Endothelial cell of umbilical vein (primary cell): ENCODE data around the gene CCDC88B. TPM values are rescaled to one million over a fixed set of nuclear protein-coding genes. Genes with fewer than 3 reads are reported as not detected.
"Not testable (repeated sequence)": the region's sequence is repeated elsewhere in the genome, so short reads cannot be mapped to it uniquely, and the experiment has no call there.

Experiments used
- BruUV-seq: library from RNA; stranded (reverse); fragments of 400-500 nt; replicated peaks from 2 replicates; lab custom pipeline; 2021; lab: Mats Ljungman, UMichigan
- CTCF ChIA-PET: fragments of 300-600, 350-600 bp; sonication (Branson Sonifier 250); formaldehyde crosslinking; loops from one replicate; lab custom pipeline; 2021; ENCODE audit warnings: antibody characterized with exemption, inconsistent platforms; lab: Charles Lee
- POLR2A ChIA-PET: fragments of 300-600, 350-600 bp; sonication (Branson Sonifier 250); formaldehyde crosslinking; loops from one replicate; lab custom pipeline; 2021; ENCODE audit warnings: antibody characterized with exemption, inconsistent platforms; lab: Charles Lee
- DNase-seq: peaks from one replicate; pipeline ENCODE4 v3.0.0-alpha.2; 2011; ENCODE audit warnings: low read depth, low spot score
- FAIRE-seq: peaks from 2 replicates; lab custom pipeline; 2011; peaks lifted over from hg19 to GRCh38; lab: Jason Lieb, UNC
- H2AFZ ChIP-seq: 2 replicates; pipeline ENCODE4 v1.6.0; 2012; ENCODE audit warnings: low read depth, low read length, control low read depth, inconsistent platforms
- H3K27ac ChIP-seq: 2 replicates; pipeline ENCODE4 v1.5.1; 2011; ENCODE audit warnings: low read depth, mild to moderate bottlenecking, control low read depth, low read length, moderate library complexity; ENCODE audit not compliant: insufficient read depth
- H3K27me3 ChIP-seq, 2 experiments: 2 replicates each; pipeline versions ENCODE4 v1.6.0 to v1.6.1; 2011; ENCODE audit warnings: low read length in 2 of 2, mixed read lengths in 1 of 2; ENCODE audit not compliant: control insufficient read depth in 2 of 2, insufficient read depth in 2 of 2
- H3K36me3 ChIP-seq, 2 experiments: 2 replicates in 1 of 2; 3 replicates in 1 of 2; pipeline ENCODE4 v1.5.1; 2011; ENCODE audit warnings: low read length in 2 of 2, mild to moderate bottlenecking in 1 of 2, moderate library complexity in 1 of 2; ENCODE audit not compliant: control insufficient read depth in 2 of 2, insufficient read depth in 2 of 2; ENCODE audit errors: extremely low read depth in 1 of 2
- H3K4me1 ChIP-seq: 3 replicates; pipeline ENCODE4 v1.5.1; 2011; ENCODE audit warnings: mild to moderate bottlenecking, low read length; ENCODE audit not compliant: control insufficient read depth, insufficient read depth; ENCODE audit errors: extremely low read depth
- H3K4me2 ChIP-seq: 2 replicates; pipeline ENCODE4 v1.6.1; 2011; ENCODE audit warnings: low read length, control low read depth, mixed read lengths; ENCODE audit not compliant: insufficient read depth
- H3K4me3 ChIP-seq, 3 experiments: fragments of 200-600 bp in 1 of 3; sonication (generic), shearing (Covaris generic) in 1 of 3; replicated peaks in 1 of 3; 2 replicates each; pipeline ENCODE4 v1.5.1; 2011 to 2016; ENCODE audit warnings: control low read depth in 3 of 3, low read length in 3 of 3, mild to moderate bottlenecking in 2 of 3, inconsistent platforms in 1 of 3, low read depth in 1 of 3, moderate library complexity in 1 of 3; ENCODE audit not compliant: insufficient read depth in 1 of 3
- H3K79me2 ChIP-seq: 2 replicates; pipeline ENCODE4 v1.6.0; 2012; ENCODE audit warnings: low read length, inconsistent platforms; ENCODE audit not compliant: control insufficient read depth, insufficient read depth
- H3K9ac ChIP-seq: replicated peaks from 2 replicates; pipeline ENCODE3; 2011; ENCODE audit warnings: low read length, control low read depth; ENCODE audit not compliant: insufficient read depth; ENCODE audit errors: extremely low read depth
- H3K9me1 ChIP-seq: replicated peaks from 3 replicates; pipeline ENCODE4 v1.6.0; 2011; ENCODE audit warnings: mild to moderate bottlenecking, low read length; ENCODE audit not compliant: control insufficient read depth, insufficient read depth; ENCODE audit errors: extremely low read depth
- H3K9me3 ChIP-seq: replicated peaks from 2 replicates; pipeline ENCODE4 v1.5.1; 2012; ENCODE audit warnings: low read length, inconsistent platforms; ENCODE audit not compliant: control insufficient read depth, insufficient read depth
- H4K20me1 ChIP-seq: replicated peaks from 2 replicates; pipeline ENCODE3; 2011; ENCODE audit warnings: mild to moderate bottlenecking, low read length; ENCODE audit not compliant: control insufficient read depth, insufficient read depth; ENCODE audit errors: extremely low read depth
- EZH2 ChIP-seq: IDR thresholded peaks from 2 replicates; pipeline ENCODE4 v1.6.1; 2012; ENCODE audit warnings: borderline replicate concordance, low read depth, mild to moderate bottlenecking, moderate library complexity, low read length, inconsistent platforms; ENCODE audit not compliant: severe bottlenecking
- FOS ChIP-seq: IDR thresholded peaks from 2 replicates; pipeline ENCODE4 v1.6.1; 2011; ENCODE audit warnings: mild to moderate bottlenecking, low read length, moderate library complexity, borderline replicate concordance; ENCODE audit not compliant: insufficient read depth
- GATA2 ChIP-seq: IDR thresholded peaks from 2 replicates; pipeline ENCODE4 v1.7.0; 2011; ENCODE audit warnings: low read depth, mild to moderate bottlenecking, moderate library complexity, mixed read lengths, low read length; ENCODE audit not compliant: insufficient read length, insufficient read depth
- JUN ChIP-seq: IDR thresholded peaks from 2 replicates; pipeline ENCODE4 v1.6.1; 2011; ENCODE audit warnings: borderline replicate concordance, low read depth; ENCODE audit not compliant: insufficient read length, insufficient read depth
- POLR2AphosphoS5 ChIP-seq: IDR thresholded peaks from 2 replicates; pipeline ENCODE4 v1.6.1; 2012; ENCODE audit warnings: low read depth, mild to moderate bottlenecking, control low read depth, low read length, moderate library complexity; ENCODE audit not compliant: insufficient read depth
- dilution Hi-C: fragments of 300-500 bp; cut with MboI; formaldehyde crosslinking; loops from one replicate; pipeline ENCODE4 v1.15.0; 2019; ENCODE audit warnings: low sequenced_read_pairs; ENCODE audit not compliant: extremely low pct_ligation_motif_present
- intact Hi-C: fragments of 100-400 bp; cut with micrococcal nuclease; formaldehyde crosslinking; loops from one replicate; pipeline ENCODE4 v1.10.0; 2022
- polyA plus RNA-seq, 4 experiments: library from polyadenylated mRNA; depleted of rRNA in 3 of 4; stranded (reverse) in 3 of 4; unstranded in 1 of 4; fragments of >200 nt; gene quantifications; 2 replicates each; pipeline versions ENCODE4 v1.2.1 to v1.2.3, GENCODE V29; 2011 to 2012; ENCODE audit warnings: missing spikeins in 1 of 4
- total RNA-seq: library from RNA; stranded (reverse); gene quantifications from 2 replicates; pipeline ENCODE4 v1.2.3, GENCODE V29; 2021

Gene CCDC88B
- total and polyA plus RNA-seq, 2 donors (not counting 3 experiments of a cell fraction or from before 2014, with no cell fraction given) = 1.8 to 2.7 TPM

DNA sequence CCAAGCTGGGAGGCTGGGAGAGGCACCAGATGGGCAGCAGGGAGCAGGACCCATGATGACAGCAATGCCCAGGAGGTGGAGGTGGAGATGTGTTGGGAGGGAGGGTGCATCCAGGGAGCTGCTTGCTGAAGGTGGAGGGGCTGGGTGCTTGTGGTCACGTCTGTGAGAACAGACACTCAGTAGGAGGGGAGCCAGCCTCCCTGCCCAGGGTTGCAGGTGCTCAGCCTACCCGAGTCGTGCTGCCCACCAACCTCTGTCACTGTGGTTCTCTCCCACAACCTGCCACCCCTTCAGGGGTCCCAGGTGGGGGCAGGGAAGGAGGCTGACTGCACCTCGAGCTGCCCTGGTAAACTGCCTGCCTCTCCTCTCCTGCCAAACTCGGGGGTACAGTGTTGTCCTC is 16.6 kb upstream of the CCDC88B start:
- peaks cover 6% of the 10 kb centered on the region for H3K4me1 ChIP-seq
- no peaks in the 10 kb centered on the region for H3K9me1 ChIP-seq
- BruUV-seq = no TSS peak
- POLR2A ChIA-PET = no interaction called here
- no peak overlapping the region for H3K4me3 ChIP-seq
- no peak overlapping the region for H2AFZ ChIP-seq
- peaks cover 2% of the 10 kb centered on the region for H3K79me2 ChIP-seq
- intact Hi-C loops (no loop called here), dilution Hi-C loops (no loop called here)
- no peak overlapping the region for H3K9ac ChIP-seq
- H4K20me1 ChIP-seq = no peaks in the 10 kb centered on the region
- TF ChIP-seq FOS = no peak
- TF ChIP-seq EZH2 = no peak
- TF ChIP-seq JUN = no peak
- TF ChIP-seq POLR2AphosphoS5 = no peak
- no peak for TF ChIP-seq GATA2
- H3K9me3 ChIP-seq = no peaks in the 10 kb centered on the region
- H3K27ac ChIP-seq = no peak overlapping the region
- no peak overlapping the region for H3K4me2 ChIP-seq
- CTCF ChIA-PET = interaction anchor here (2.9 to 3.4 kb wide), 2 partner anchors 9 to 19 kb away, joined by 14 to 19 read pairs; no protein-coding TSS in a partner anchor
- no peaks in the 10 kb centered on the region for H3K27me3 ChIP-seq
- no peak for DNase-seq
- peaks cover 0 to 11% of the 10 kb centered on the region in 2 experiments for H3K36me3 ChIP-seq
- FAIRE-seq = no peak

DNA sequence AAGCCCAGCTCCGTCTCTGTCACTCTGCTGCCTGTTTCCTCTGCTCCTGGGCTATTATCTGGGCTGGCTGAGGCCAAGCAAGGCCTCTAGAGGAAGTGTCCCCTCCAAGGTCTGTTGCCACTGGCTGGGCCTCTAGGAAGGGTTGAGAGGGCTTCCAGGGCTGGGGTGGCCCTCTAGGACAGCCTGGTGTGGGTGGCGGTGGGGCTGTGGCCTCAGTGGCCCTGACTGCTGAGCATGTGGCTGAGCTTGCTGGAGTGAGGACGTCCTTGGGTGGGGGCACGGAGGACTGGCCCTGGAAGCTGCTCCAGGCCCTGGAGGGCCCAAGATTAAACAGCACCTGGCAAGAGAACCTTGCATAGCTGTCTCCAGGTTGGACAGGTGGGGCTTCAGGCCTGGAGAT is 16.0 kb upstream of the CCDC88B start:
- H3K4me1 ChIP-seq, H3K27me3 ChIP-seq, H3K4me3 ChIP-seq, POLR2A ChIA-PET, intact Hi-C loops, H3K27ac ChIP-seq, BruUV-seq, FAIRE-seq, dilution Hi-C loops, H3K79me2 ChIP-seq, H3K9ac ChIP-seq, H2AFZ ChIP-seq, H3K9me3 ChIP-seq, DNase-seq, H3K9me1 ChIP-seq, H4K20me1 ChIP-seq, H3K4me2 ChIP-seq: not testable (repeated sequence)
- CTCF ChIA-PET = interaction anchor here (1.3 to 3.4 kb wide), 4 partner anchors 8 to 32 kb away, joined by 4 to 19 read pairs (median 13); partner anchors contain the start of gene CATSPERZ
- peaks cover 0 to 11% of the 10 kb centered on the region in 2 experiments for H3K36me3 ChIP-seq
